Suprapubic skin (tissue), 4 donors: ENCODE measurements around the gene SBSN. TPM values are rescaled to one million over a fixed set of nuclear protein-coding genes. Genes with fewer than 3 reads are reported as not detected.

Source experiments
- DNase-seq, 2 donors: peaks; one replicate each; pipeline ENCODE4 v3.0.0-alpha.2; 2019; ENCODE audit warnings: low spot score in 2 of 2
- H3K27ac ChIP-seq: fragments of 200-600 bp; sonication (generic); one replicate; pipeline ENCODE4 v1.5.1; 2019
- H3K27me3 ChIP-seq: fragments of 200-600 bp; sonication (generic); one replicate; pipeline ENCODE4 v1.5.1; 2019
- H3K36me3 ChIP-seq: fragments of 200-600 bp; sonication (generic); one replicate; pipeline ENCODE4 v1.5.1; 2019
- H3K4me1 ChIP-seq: fragments of 200-600 bp; sonication (generic); one replicate; pipeline ENCODE4 v1.5.1; 2019
- H3K4me3 ChIP-seq: fragments of 200-600 bp; sonication (generic); one replicate; pipeline ENCODE4 v1.5.1; 2019; ENCODE audit warnings: mild to moderate bottlenecking
- H3K9me3 ChIP-seq: fragments of 200-600 bp; sonication (generic); one replicate; pipeline ENCODE4 v1.5.1; 2019
- EP300 ChIP-seq: sonication (generic); formaldehyde crosslinking; IDR thresholded peaks from one replicate; pipeline ENCODE4 v1.6.1; 2017; ENCODE audit warnings: antibody characterized with exemption
- POLR2A ChIP-seq, 2 donors: fragments of 450-650 bp; IDR thresholded peaks; one replicate each; pipeline ENCODE4 v1.6.1; 2017; ENCODE audit warnings: antibody characterized with exemption in 2 of 2, mild to moderate bottlenecking in 2 of 2, moderate library complexity in 2 of 2
- POLR2AphosphoS5 ChIP-seq, 3 donors: sonication (generic); formaldehyde crosslinking; IDR thresholded peaks; one replicate each; pipeline ENCODE4 v1.6.1; 2017; ENCODE audit warnings: antibody characterized with exemption in 3 of 3
- WGBS: methylation state at CpG from one replicate; pipeline ENCODE4 v1.1.5; 2018; 5-methylcytosine and 5-hydroxymethylcytosine counted together
- total RNA-seq, 4 donors: library from RNA; depleted of rRNA; stranded (reverse); fragments of >200 nt; gene quantifications; one replicate each; pipeline ENCODE4 v1.1.0, GENCODE V29; 2016
- TF ChIP-seq, protein P1 (sequence below), 2 donors: fragments of 200-600 bp in 1 of 2; fragments of 450-650 bp in 1 of 2; sonication (generic) in 1 of 2; IDR thresholded peaks; one replicate each; pipeline ENCODE4 v1.5.1; 2016 to 2019; ENCODE audit warnings: antibody characterized with exemption in 2 of 2, mild to moderate bottlenecking in 1 of 2, moderate library complexity in 1 of 2

Gene SBSN
- total RNA-seq, 4 donors from 2014 or later, result 308 to 1,594 (median 1,430) TPM

DNA sequence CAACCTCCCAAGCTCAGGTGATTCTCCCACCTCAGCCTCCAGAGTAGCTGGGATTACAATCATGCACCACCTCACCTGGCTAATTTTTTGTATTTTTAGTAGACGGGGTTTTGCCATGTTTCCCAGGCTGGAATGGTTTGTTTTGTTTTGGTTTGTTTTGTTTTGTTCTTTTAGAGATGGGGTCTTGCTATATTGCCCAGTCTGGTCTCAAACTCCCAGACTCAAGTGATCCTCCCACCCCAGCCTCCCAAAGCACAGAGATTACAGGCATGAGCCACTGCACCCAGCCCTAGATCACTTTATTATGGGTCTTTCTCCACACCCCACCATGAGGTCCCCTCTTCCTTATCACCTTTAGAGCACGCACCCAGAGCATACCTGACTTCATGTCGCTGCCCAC is 29.9 kb downstream of the SBSN start:
- WGBS, result 81% methylated on average over 3 of the region's 3 CpGs
- peaks cover under 1% of the 10 kb centered on the region for H3K27me3 ChIP-seq
- DNase-seq, result no peak
- H3K9me3 ChIP-seq, result no peaks in the 10 kb centered on the region
- TF ChIP-seq POLR2AphosphoS5 (IDR thresholded peaks at IDR 0.05), result no peak
- TF ChIP-seq, protein P1, sequence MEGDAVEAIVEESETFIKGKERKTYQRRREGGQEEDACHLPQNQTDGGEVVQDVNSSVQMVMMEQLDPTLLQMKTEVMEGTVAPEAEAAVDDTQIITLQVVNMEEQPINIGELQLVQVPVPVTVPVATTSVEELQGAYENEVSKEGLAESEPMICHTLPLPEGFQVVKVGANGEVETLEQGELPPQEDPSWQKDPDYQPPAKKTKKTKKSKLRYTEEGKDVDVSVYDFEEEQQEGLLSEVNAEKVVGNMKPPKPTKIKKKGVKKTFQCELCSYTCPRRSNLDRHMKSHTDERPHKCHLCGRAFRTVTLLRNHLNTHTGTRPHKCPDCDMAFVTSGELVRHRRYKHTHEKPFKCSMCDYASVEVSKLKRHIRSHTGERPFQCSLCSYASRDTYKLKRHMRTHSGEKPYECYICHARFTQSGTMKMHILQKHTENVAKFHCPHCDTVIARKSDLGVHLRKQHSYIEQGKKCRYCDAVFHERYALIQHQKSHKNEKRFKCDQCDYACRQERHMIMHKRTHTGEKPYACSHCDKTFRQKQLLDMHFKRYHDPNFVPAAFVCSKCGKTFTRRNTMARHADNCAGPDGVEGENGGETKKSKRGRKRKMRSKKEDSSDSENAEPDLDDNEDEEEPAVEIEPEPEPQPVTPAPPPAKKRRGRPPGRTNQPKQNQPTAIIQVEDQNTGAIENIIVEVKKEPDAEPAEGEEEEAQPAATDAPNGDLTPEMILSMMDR (IDR thresholded peaks at IDR 0.05), result no peak
- no peak for TF ChIP-seq POLR2A (IDR thresholded peaks at IDR 0.05)
- TF ChIP-seq EP300, result no peak
- no peak overlapping the region for H3K4me3 ChIP-seq
- no peak overlapping the region for H3K27ac ChIP-seq
- no peaks in the 10 kb centered on the region for H3K36me3 ChIP-seq
- H3K4me1 ChIP-seq, result peaks cover 38% of the 10 kb centered on the region

DNA sequence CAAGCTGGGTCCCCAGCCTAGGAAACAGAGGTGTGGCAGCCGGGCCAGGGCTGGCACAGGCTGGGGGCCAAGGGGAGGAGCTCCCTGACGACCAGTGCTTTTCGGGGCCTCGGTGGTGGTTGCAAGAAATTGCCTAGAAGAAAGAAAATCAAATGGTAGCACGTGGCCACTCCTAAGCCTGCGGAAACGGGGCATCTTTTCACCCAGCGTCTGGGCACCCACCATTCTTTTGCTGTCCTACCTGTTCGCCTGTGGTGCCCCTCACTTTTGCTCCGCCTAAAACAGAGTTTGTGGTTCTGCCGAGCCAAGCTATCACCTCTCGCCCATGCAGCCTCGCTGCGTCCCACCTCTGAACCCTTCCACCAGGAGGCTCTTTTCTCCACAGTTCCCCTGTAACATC is 30.7 kb downstream of the SBSN start:
- DNase-seq, result no peak
- Histone ChIP-seq H3K27ac (no peak overlapping the region), H3K4me3 (no peak overlapping the region), H3K27me3 (peaks cover 5% of the 10 kb centered on the region), H3K36me3 (no peaks in the 10 kb centered on the region), H3K9me3 (no peaks in the 10 kb centered on the region), H3K4me1 (peaks cover 47% of the 10 kb centered on the region)
- TF ChIP-seq, protein P1 (IDR thresholded peaks at IDR 0.05), result no peak
- TF ChIP-seq EP300 (no peak), POLR2A (IDR thresholded peaks at IDR 0.05) (no peak), POLR2AphosphoS5 (IDR thresholded peaks at IDR 0.05) (no peak)
- 63% methylated on average over 14 of the region's 14 CpGs for WGBS

DNA sequence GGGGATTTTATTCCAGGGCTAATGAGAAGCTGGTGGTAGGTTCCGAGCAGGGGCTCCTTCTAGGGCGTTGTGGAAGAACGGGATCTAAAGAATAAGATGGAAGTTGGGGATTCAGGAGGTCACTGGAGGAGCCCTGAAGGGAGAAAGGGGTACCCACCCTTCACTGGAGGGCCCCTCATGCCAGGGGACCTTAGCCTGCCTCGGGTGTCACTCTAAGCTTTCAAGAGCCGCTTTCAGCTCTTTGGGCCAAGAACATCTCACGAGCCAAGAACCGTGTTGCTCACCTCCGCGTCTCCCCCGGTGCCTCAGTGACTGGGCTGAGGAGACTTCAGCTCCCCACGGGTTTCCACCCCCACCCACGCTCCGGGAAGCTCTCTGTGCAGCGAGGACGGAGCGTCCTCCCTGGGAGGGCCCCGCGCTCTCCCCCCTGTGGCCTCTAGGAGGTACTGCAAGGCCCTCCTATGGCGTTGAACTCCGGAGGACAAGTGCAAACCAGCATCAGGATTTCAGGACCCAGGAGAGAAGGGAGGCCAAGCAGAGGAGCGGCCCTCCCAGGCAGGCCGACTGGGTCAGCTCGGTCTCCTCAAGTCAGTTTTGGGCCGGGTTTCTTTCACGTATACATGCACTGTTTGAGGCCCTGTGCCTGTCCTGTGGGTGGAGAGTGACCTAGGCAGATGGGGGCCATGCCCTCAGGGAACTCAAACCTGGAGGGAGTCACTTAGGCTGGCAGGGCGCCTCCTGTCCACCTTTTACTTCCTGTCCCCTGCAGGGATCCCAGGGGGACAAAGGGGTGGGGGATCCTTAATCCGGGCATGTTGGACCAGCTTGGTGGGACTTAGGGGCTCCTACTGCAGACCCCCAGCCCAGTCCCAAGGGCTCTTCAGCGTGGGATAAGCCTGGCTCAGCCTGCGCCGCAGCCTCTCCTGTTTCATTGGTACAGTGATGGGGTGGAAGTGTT is 32.7 kb downstream of the SBSN start:
- Histone ChIP-seq H3K27me3 (peaks cover 9% of the 10 kb centered on the region), H3K36me3 (no peaks in the 10 kb centered on the region), H3K9me3 (no peaks in the 10 kb centered on the region), H3K4me3 (peak overlapping the region; percentile 6), H3K4me1 (peaks cover 58% of the 10 kb centered on the region), H3K27ac (peak overlapping the region; percentile 79)
- WGBS, result 18% methylated on average over 13 of the region's 30 CpGs
- no peak for DNase-seq
- TF ChIP-seq, protein P1 (IDR thresholded peaks at IDR 0.05), result peak; percentile 95 to 100
- TF ChIP-seq POLR2AphosphoS5 (IDR thresholded peaks at IDR 0.05), result no peak

DNA sequence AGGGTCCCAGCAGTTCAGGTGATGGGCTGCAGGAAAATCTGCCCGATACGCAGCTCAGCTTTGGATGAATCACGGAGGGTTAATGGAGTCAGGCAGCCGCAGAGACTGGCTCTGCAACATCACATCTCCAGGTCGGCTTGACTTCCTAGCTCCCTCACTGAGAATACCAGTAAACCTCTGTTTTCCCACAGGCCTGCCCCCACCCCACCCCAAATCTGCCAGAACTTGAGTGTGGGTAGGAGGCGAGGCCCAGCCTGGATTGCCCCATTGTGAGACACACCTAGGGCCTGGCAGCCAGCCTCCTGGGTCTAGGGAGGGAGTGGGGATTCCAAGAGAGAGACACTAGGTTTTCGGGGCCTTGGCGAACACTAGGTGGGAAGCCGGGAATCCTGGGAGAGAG is 34.1 kb downstream of the SBSN start:
- peaks cover 11% of the 10 kb centered on the region for H3K27me3 ChIP-seq

More for the DNA sequence above, 34.1 kb downstream of the SBSN start:
- TF ChIP-seq, protein P1 (IDR thresholded peaks at IDR 0.05), result no peak
- TF ChIP-seq POLR2A (IDR thresholded peaks at IDR 0.05), result no peak
- TF ChIP-seq EP300, result no peak
- no peak for TF ChIP-seq POLR2AphosphoS5 (IDR thresholded peaks at IDR 0.05)
- Histone ChIP-seq H3K4me1 (peaks cover 54% of the 10 kb centered on the region), H3K27ac (peak overlapping the region; percentile 79), H3K9me3 (no peaks in the 10 kb centered on the region), H3K36me3 (no peaks in the 10 kb centered on the region), H3K4me3 (no peak overlapping the region)
- no peak for DNase-seq
- 36% methylated on average over 8 of the region's 9 CpGs for WGBS
